Endothelial cell of umbilical vein (primary cell): ENCODE measurements around the gene PRKACG. TPM values are rescaled to one million over a fixed set of nuclear protein-coding genes. Genes with fewer than 3 reads are reported as not detected.
"Not testable (repeated sequence)": the region's sequence is repeated elsewhere in the genome, so short reads cannot be mapped to it uniquely, and the experiment has no call there.

ENCODE experiments used
- BruUV-seq: library from RNA; stranded (reverse); fragments of 400-500 nt; replicated peaks from 2 replicates; lab custom pipeline; 2021; lab: Mats Ljungman, UMichigan
- CTCF ChIA-PET: fragments of 300-600, 350-600 bp; sonication (Branson Sonifier 250); formaldehyde crosslinking; loops from one replicate; lab custom pipeline; 2021; ENCODE audit warnings: antibody characterized with exemption, inconsistent platforms; lab: Charles Lee
- POLR2A ChIA-PET: fragments of 300-600, 350-600 bp; sonication (Branson Sonifier 250); formaldehyde crosslinking; loops from one replicate; lab custom pipeline; 2021; ENCODE audit warnings: antibody characterized with exemption, inconsistent platforms; lab: Charles Lee
- DNase-seq: peaks from one replicate; pipeline ENCODE4 v3.0.0-alpha.2; 2011; ENCODE audit warnings: low read depth, low spot score
- FAIRE-seq: peaks from 2 replicates; lab custom pipeline; 2011; peaks lifted over from hg19 to GRCh38; lab: Jason Lieb, UNC
- H2AFZ ChIP-seq: 2 replicates; pipeline ENCODE4 v1.6.0; 2012; ENCODE audit warnings: low read depth, low read length, control low read depth, inconsistent platforms
- H3K27ac ChIP-seq: 2 replicates; pipeline ENCODE4 v1.5.1; 2011; ENCODE audit warnings: low read depth, mild to moderate bottlenecking, control low read depth, low read length, moderate library complexity; ENCODE audit not compliant: insufficient read depth
- H3K27me3 ChIP-seq, 2 experiments: 2 replicates each; pipeline versions ENCODE4 v1.6.0 to v1.6.1; 2011; ENCODE audit warnings: low read length in 2 of 2, mixed read lengths in 1 of 2; ENCODE audit not compliant: control insufficient read depth in 2 of 2, insufficient read depth in 2 of 2
- H3K36me3 ChIP-seq, 2 experiments: 2 replicates in 1 of 2; 3 replicates in 1 of 2; pipeline ENCODE4 v1.5.1; 2011; ENCODE audit warnings: low read length in 2 of 2, mild to moderate bottlenecking in 1 of 2, moderate library complexity in 1 of 2; ENCODE audit not compliant: control insufficient read depth in 2 of 2, insufficient read depth in 2 of 2; ENCODE audit errors: extremely low read depth in 1 of 2
- H3K4me1 ChIP-seq: 3 replicates; pipeline ENCODE4 v1.5.1; 2011; ENCODE audit warnings: mild to moderate bottlenecking, low read length; ENCODE audit not compliant: control insufficient read depth, insufficient read depth; ENCODE audit errors: extremely low read depth
- H3K4me2 ChIP-seq: 2 replicates; pipeline ENCODE4 v1.6.1; 2011; ENCODE audit warnings: low read length, control low read depth, mixed read lengths; ENCODE audit not compliant: insufficient read depth
- H3K4me3 ChIP-seq, 3 experiments: fragments of 200-600 bp in 1 of 3; sonication (generic), shearing (Covaris generic) in 1 of 3; replicated peaks in 1 of 3; 2 replicates each; pipeline ENCODE4 v1.5.1; 2011 to 2016; ENCODE audit warnings: control low read depth in 3 of 3, low read length in 3 of 3, mild to moderate bottlenecking in 2 of 3, inconsistent platforms in 1 of 3, low read depth in 1 of 3, moderate library complexity in 1 of 3; ENCODE audit not compliant: insufficient read depth in 1 of 3
- H3K79me2 ChIP-seq: 2 replicates; pipeline ENCODE4 v1.6.0; 2012; ENCODE audit warnings: low read length, inconsistent platforms; ENCODE audit not compliant: control insufficient read depth, insufficient read depth
- H3K9ac ChIP-seq: replicated peaks from 2 replicates; pipeline ENCODE3; 2011; ENCODE audit warnings: low read length, control low read depth; ENCODE audit not compliant: insufficient read depth; ENCODE audit errors: extremely low read depth
- H3K9me1 ChIP-seq: replicated peaks from 3 replicates; pipeline ENCODE4 v1.6.0; 2011; ENCODE audit warnings: mild to moderate bottlenecking, low read length; ENCODE audit not compliant: control insufficient read depth, insufficient read depth; ENCODE audit errors: extremely low read depth
- H3K9me3 ChIP-seq: replicated peaks from 2 replicates; pipeline ENCODE4 v1.5.1; 2012; ENCODE audit warnings: low read length, inconsistent platforms; ENCODE audit not compliant: control insufficient read depth, insufficient read depth
- H4K20me1 ChIP-seq: replicated peaks from 2 replicates; pipeline ENCODE3; 2011; ENCODE audit warnings: mild to moderate bottlenecking, low read length; ENCODE audit not compliant: control insufficient read depth, insufficient read depth; ENCODE audit errors: extremely low read depth
- CTCF ChIP-seq, 2 donors: IDR thresholded peaks; 1 replicate in 1 of 2; 2 replicates in 1 of 2; pipeline ENCODE4 v1.5.1; 2011; ENCODE audit warnings: low read length in 2 of 2, mild to moderate bottlenecking in 2 of 2, moderate library complexity in 2 of 2, control low read depth in 1 of 2, inconsistent platforms in 1 of 2, low read depth in 1 of 2; ENCODE audit not compliant: insufficient read depth in 1 of 2; ENCODE audit errors: extremely low read depth in 1 of 2
- EZH2 ChIP-seq: IDR thresholded peaks from 2 replicates; pipeline ENCODE4 v1.6.1; 2012; ENCODE audit warnings: borderline replicate concordance, low read depth, mild to moderate bottlenecking, moderate library complexity, low read length, inconsistent platforms; ENCODE audit not compliant: severe bottlenecking
- FOS ChIP-seq: IDR thresholded peaks from 2 replicates; pipeline ENCODE4 v1.6.1; 2011; ENCODE audit warnings: mild to moderate bottlenecking, low read length, moderate library complexity, borderline replicate concordance; ENCODE audit not compliant: insufficient read depth
- GATA2 ChIP-seq: IDR thresholded peaks from 2 replicates; pipeline ENCODE4 v1.7.0; 2011; ENCODE audit warnings: low read depth, mild to moderate bottlenecking, moderate library complexity, mixed read lengths, low read length; ENCODE audit not compliant: insufficient read length, insufficient read depth
- JUN ChIP-seq: IDR thresholded peaks from 2 replicates; pipeline ENCODE4 v1.6.1; 2011; ENCODE audit warnings: borderline replicate concordance, low read depth; ENCODE audit not compliant: insufficient read length, insufficient read depth
- MYC ChIP-seq: IDR thresholded peaks from one replicate; pipeline ENCODE4 v1.6.1; 2011; ENCODE audit warnings: mild to moderate bottlenecking, low read depth, low read length
- POLR2A ChIP-seq: IDR thresholded peaks from 2 replicates; pipeline ENCODE4 v1.6.1; 2012; ENCODE audit warnings: low read depth, mild to moderate bottlenecking, control low read depth, low read length
- POLR2AphosphoS5 ChIP-seq: IDR thresholded peaks from 2 replicates; pipeline ENCODE4 v1.6.1; 2012; ENCODE audit warnings: low read depth, mild to moderate bottlenecking, control low read depth, low read length, moderate library complexity; ENCODE audit not compliant: insufficient read depth
- dilution Hi-C: fragments of 300-500 bp; cut with MboI; formaldehyde crosslinking; loops from one replicate; pipeline ENCODE4 v1.15.0; 2019; ENCODE audit warnings: low sequenced_read_pairs; ENCODE audit not compliant: extremely low pct_ligation_motif_present
- intact Hi-C: fragments of 100-400 bp; cut with micrococcal nuclease; formaldehyde crosslinking; loops from one replicate; pipeline ENCODE4 v1.10.0; 2022
- polyA plus RNA-seq, 4 experiments: library from polyadenylated mRNA; depleted of rRNA in 3 of 4; stranded (reverse) in 3 of 4; unstranded in 1 of 4; fragments of >200 nt; gene quantifications; 2 replicates each; pipeline versions ENCODE4 v1.2.1 to v1.2.3, GENCODE V29; 2011 to 2012; ENCODE audit warnings: missing spikeins in 1 of 4
- total RNA-seq: library from RNA; stranded (reverse); gene quantifications from 2 replicates; pipeline ENCODE4 v1.2.3, GENCODE V29; 2021
- TF ChIP-seq, protein P1 (sequence below): IDR thresholded peaks from 2 replicates; pipeline ENCODE4 v1.6.1; 2011; ENCODE audit not compliant: insufficient read depth, insufficient read length

Gene PRKACG
- total and polyA plus RNA-seq, 2 donors (not counting 3 experiments of a cell fraction or from before 2014, with no cell fraction given), result not detected

GRCh38 chr9:69050936-69051335 is 37.0 kb upstream of the PRKACG start:
- POLR2A ChIA-PET, H3K9me3 ChIP-seq, intact Hi-C loops, H3K4me2 ChIP-seq, H3K27me3 ChIP-seq, H3K79me2 ChIP-seq, dilution Hi-C loops, H2AFZ ChIP-seq, H4K20me1 ChIP-seq, FAIRE-seq, H3K27ac ChIP-seq, H3K9me1 ChIP-seq, H3K4me1 ChIP-seq, H3K9ac ChIP-seq, BruUV-seq, H3K4me3 ChIP-seq, H3K36me3 ChIP-seq, DNase-seq: not testable (repeated sequence)
- CTCF ChIA-PET, result interaction anchor here (7.6 kb wide), 1 partner anchor 144 kb away, joined by 281 read pairs; no protein-coding TSS in a partner anchor

- Histone ChIP-seq H2AFZ (no peak overlapping the region), H3K4me2 (no peak overlapping the region), H4K20me1 (no peaks in the 10 kb centered on the region), H3K9me1 (no peaks in the 10 kb centered on the region), H3K79me2 (peaks cover 3% of the 10 kb centered on the region), H3K27me3 (no peaks in the 10 kb centered on the region), H3K4me3 (no peak overlapping the region), H3K36me3 (peaks cover 0 to 6% of the 10 kb centered on the region in 2 experiments), H3K27ac (no peak overlapping the region), H3K9me3 (no peaks in the 10 kb centered on the region), H3K9ac (no peak overlapping the region), H3K4me1 (peaks cover 6% of the 10 kb centered on the region)
- intact Hi-C loops, result no loop called here
- no peak for TF ChIP-seq MYC
- TF ChIP-seq, protein P1, sequence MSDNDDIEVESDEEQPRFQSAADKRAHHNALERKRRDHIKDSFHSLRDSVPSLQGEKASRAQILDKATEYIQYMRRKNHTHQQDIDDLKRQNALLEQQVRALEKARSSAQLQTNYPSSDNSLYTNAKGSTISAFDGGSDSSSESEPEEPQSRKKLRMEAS, result no peak
- no peak for TF ChIP-seq GATA2
- TF ChIP-seq JUN, result no peak
- TF ChIP-seq FOS, result no peak
- TF ChIP-seq POLR2A, result no peak
- no peak for TF ChIP-seq CTCF (IDR thresholded peaks at IDR 0.05; ENCODE audit: extremely low read depth in 1 of 2, insufficient read depth in 1 of 2, low read depth in 1 of 2, low read length in 2 of 2)
- no peak for TF ChIP-seq POLR2AphosphoS5
- TF ChIP-seq EZH2, result no peak
- DNase-seq (no peak), FAIRE-seq (no peak)
- BruUV-seq, result no TSS peak
- ChIA-PET POLR2A (no interaction called here), CTCF (interaction anchor here (0.9 to 2.2 kb wide), 2 partner anchors 13 to 144 kb away, joined by 3 to 7 read pairs; partner anchors contain the start of gene FXN)
- dilution Hi-C loops, result no loop called here
Observed at GRCh38 chr9:69049094-69049493, 35.2 kb upstream of the PRKACG start.
